Lower leg skin (tissue), 4 donors: Measurements from ENCODE around the gene ACKR2. TPM values are rescaled to one million over a fixed set of nuclear protein-coding genes. Genes with fewer than 3 reads are reported as not detected.

Source experiments
- DNase-seq, 2 donors: peaks; one replicate each; pipeline ENCODE4 v3.0.0-alpha.2; 2019; ENCODE audit warnings: low spot score in 2 of 2
- H3K4me3 ChIP-seq: fragments of 200-600 bp; sonication (generic); 2 replicates; pipeline ENCODE4 v1.5.1; 2017; ENCODE audit warnings: mild to moderate bottlenecking, low read depth; ENCODE audit not compliant: poor library complexity, severe bottlenecking
- CTCF ChIP-seq, 3 donors: fragments of 450-650 bp; IDR thresholded peaks; one replicate each; pipeline ENCODE4 v1.5.1; 2016; ENCODE audit warnings: antibody characterized with exemption in 3 of 3, mild to moderate bottlenecking in 3 of 3, moderate library complexity in 2 of 3
- POLR2A ChIP-seq, 2 donors: fragments of 450-650 bp; IDR thresholded peaks; one replicate each; pipeline ENCODE4 v1.6.1; 2016 to 2017; ENCODE audit warnings: antibody characterized with exemption in 2 of 2, mild to moderate bottlenecking in 1 of 2, moderate library complexity in 1 of 2
- WGBS, 2 donors: methylation state at CpG; one replicate each; pipeline ENCODE4 v1.1.5; 2018; 5-methylcytosine and 5-hydroxymethylcytosine counted together
- intact Hi-C: fragments of 100-400 bp; cut with DNase I; formaldehyde crosslinking; loops from one replicate; pipeline ENCODE4 v1.15.0; 2023; ENCODE audit warnings: low total_unique reads
- total RNA-seq, 4 donors: library from RNA; depleted of rRNA; stranded (reverse); fragments of >200 nt; gene quantifications; one replicate each; pipeline ENCODE4 v1.1.0, GENCODE V29; 2016

ACKR2 gene
- total RNA-seq, 4 donors from 2014 or later = 3.7 to 6.3 (median 4.5) TPM

- DNase-seq = peak in 1 of 2 donors; percentile 12
- TF ChIP-seq CTCF (IDR thresholded peaks at IDR 0.05) = no peak
- no peak for TF ChIP-seq POLR2A (IDR thresholded peaks at IDR 0.05)
- H3K4me3 ChIP-seq = no peak overlapping the region
- intact Hi-C loops = no loop called here
- 72 to 75% methylated on average over 5 of the region's 5 CpGs for WGBS, 2 donors
These were observed 59.6 kb downstream of the ACKR2 start for GRCh38 chr3:42868841-42869240.

- WGBS, 2 donors = 59 to 69% methylated on average over 5 of the region's 5 CpGs
- H3K4me3 ChIP-seq = no peak overlapping the region
- TF ChIP-seq CTCF (IDR thresholded peaks at IDR 0.05) (no peak), POLR2A (IDR thresholded peaks at IDR 0.05) (no peak)
- no peak for DNase-seq
- intact Hi-C loops = no loop called here
These were observed 62.4 kb downstream of the ACKR2 start for GRCh38 chr3:42871592-42872196.

GRCh38 chr3:42872718-42873117 lies 63.5 kb downstream of the ACKR2 start:
- no peak for DNase-seq
- WGBS, 2 donors = 68 to 71% methylated on average over 1 of the region's 1 CpG
- no peak overlapping the region for H3K4me3 ChIP-seq
- TF ChIP-seq CTCF (IDR thresholded peaks at IDR 0.05) (no peak), POLR2A (IDR thresholded peaks at IDR 0.05) (no peak)
- intact Hi-C loops = no loop called here

- intact Hi-C loops = no loop called here
- TF ChIP-seq CTCF (IDR thresholded peaks at IDR 0.05) = no peak
- 79 to 80% methylated on average over 9 of the region's 9 CpGs for WGBS, 2 donors
- peak in 1 of 2 donors; percentile 54 for DNase-seq
- H3K4me3 ChIP-seq = no peak overlapping the region
These were observed 64.2 kb downstream of the ACKR2 start for GRCh38 chr3:42873221-42873982.

GRCh38 chr3:42874749-42875148 lies 65.5 kb downstream of the ACKR2 start:
- peak in 1 of 2 donors; percentile 72 for DNase-seq
- intact Hi-C loops = no loop called here
- H3K4me3 ChIP-seq = no peak overlapping the region
- WGBS, 2 donors = 86 to 92% methylated on average over 10 of the region's 10 CpGs
- TF ChIP-seq CTCF (IDR thresholded peaks at IDR 0.05) (no peak), POLR2A (IDR thresholded peaks at IDR 0.05) (no peak)
